PC-9 (cell line): ENCODE measurements around the gene TAF4. TPM values are rescaled to one million over a fixed set of nuclear protein-coding genes. Genes with fewer than 3 reads are reported as not detected.

Source experiments
- BruUV-seq: library from RNA; stranded (reverse); fragments of 400-500 nt; replicated peaks from 2 replicates; lab custom pipeline; 2021; lab: Mats Ljungman, UMichigan
- CTCF ChIA-PET: fragments of 300-600 bp; sonication (Branson Sonifier 250); formaldehyde crosslinking; loops from one replicate; lab custom pipeline; 2022; ENCODE audit warnings: antibody characterized with exemption; lab: Charles Lee
- POLR2A ChIA-PET: fragments of 300-600 bp; sonication (Branson Sonifier 250); formaldehyde crosslinking; loops from one replicate; lab custom pipeline; 2022; ENCODE audit warnings: antibody characterized with exemption; ENCODE audit not compliant: unreplicated experiment; lab: Charles Lee
- DNase-seq, 2 experiments: peaks; one replicate each; pipeline versions ENCODE4 v3.0.0 to v3.0.0-alpha.2; 2015 to 2022; ENCODE audit warnings: mixed read lengths in 1 of 2
- H2AFZ ChIP-seq: fragments of 200-600 bp; sonication (generic); 2 replicates; pipeline ENCODE4 v1.8.1; 2017; ENCODE audit warnings: antibody characterized with exemption
- H3F3A ChIP-seq: fragments of 200-600 bp; sonication (generic); 2 replicates; pipeline ENCODE4 v1.8.1; 2017; ENCODE audit warnings: antibody characterized with exemption, mild to moderate bottlenecking, low read depth; ENCODE audit not compliant: insufficient read depth
- H3K27ac ChIP-seq: fragments of 200-600 bp; sonication (generic); 2 replicates; pipeline ENCODE4 v1.6.1; 2016; ENCODE audit warnings: mixed run types
- H3K27me3 ChIP-seq: fragments of 200-600 bp; sonication (generic); 2 replicates; pipeline ENCODE4 v1.6.1; 2016; ENCODE audit warnings: low read depth, mixed run types; ENCODE audit not compliant: insufficient read depth
- H3K36me3 ChIP-seq: fragments of 200-600 bp; sonication (generic); 2 replicates; pipeline ENCODE4 v1.6.1; 2016; ENCODE audit warnings: low read depth, mixed run types
- H3K4me1 ChIP-seq: fragments of 200-600 bp; sonication (generic); replicated peaks from 2 replicates; pipeline ENCODE4 v1.6.1; 2016; ENCODE audit warnings: mixed run types; ENCODE audit not compliant: insufficient read depth
- H3K4me2 ChIP-seq: fragments of 200-600 bp; sonication (generic); 2 replicates; pipeline ENCODE4 v1.6.1; 2017; ENCODE audit warnings: mixed run types
- H3K4me3 ChIP-seq: fragments of 200-600 bp; sonication (generic); 2 replicates; pipeline ENCODE4 v1.6.1; 2016; ENCODE audit warnings: mixed run types
- H3K79me2 ChIP-seq: fragments of 200-600 bp; sonication (generic); 2 replicates; pipeline ENCODE4 v1.6.1; 2017; ENCODE audit warnings: low read depth, mixed run types
- H3K9me2 ChIP-seq: fragments of 200-600 bp; sonication (generic); 2 replicates; pipeline ENCODE4 v1.8.1; 2017; ENCODE audit warnings: mild to moderate bottlenecking; ENCODE audit not compliant: insufficient read depth
- H3K9me3 ChIP-seq: fragments of 200-600 bp; sonication (generic); 2 replicates; pipeline ENCODE4 v1.8.1; 2016; ENCODE audit warnings: low read depth; ENCODE audit not compliant: insufficient read depth
- H4K20me1 ChIP-seq: fragments of 200-600 bp; sonication (generic); 2 replicates; pipeline ENCODE4 v1.8.1; 2017; ENCODE audit not compliant: insufficient read depth
- CTCF ChIP-seq: fragments of 200-600 bp; sonication (generic); conservative IDR thresholded peaks from 2 replicates; pipeline ENCODE4 v1.6.1; 2017; ENCODE audit warnings: mixed run types, antibody characterized with exemption, mild to moderate bottlenecking, moderate library complexity
- EZH2 ChIP-seq: fragments of 200-600 bp; sonication (generic); IDR thresholded peaks from 2 replicates; pipeline ENCODE4 v1.8.0; 2017; ENCODE audit warnings: antibody characterized with exemption, low read depth
- intact Hi-C: fragments of 100-400 bp; cut with micrococcal nuclease; formaldehyde crosslinking; loops from one replicate; pipeline ENCODE4 v1.10.0; 2022; ENCODE audit not compliant: unreplicated experiment
- total RNA-seq: library from RNA; stranded (reverse); gene quantifications from 2 replicates; pipeline ENCODE4 v1.2.3, GENCODE V29; 2021

TAF4 gene
- total RNA-seq, 1 experiment from 2014 or later, result 32.5 TPM

DNA sequence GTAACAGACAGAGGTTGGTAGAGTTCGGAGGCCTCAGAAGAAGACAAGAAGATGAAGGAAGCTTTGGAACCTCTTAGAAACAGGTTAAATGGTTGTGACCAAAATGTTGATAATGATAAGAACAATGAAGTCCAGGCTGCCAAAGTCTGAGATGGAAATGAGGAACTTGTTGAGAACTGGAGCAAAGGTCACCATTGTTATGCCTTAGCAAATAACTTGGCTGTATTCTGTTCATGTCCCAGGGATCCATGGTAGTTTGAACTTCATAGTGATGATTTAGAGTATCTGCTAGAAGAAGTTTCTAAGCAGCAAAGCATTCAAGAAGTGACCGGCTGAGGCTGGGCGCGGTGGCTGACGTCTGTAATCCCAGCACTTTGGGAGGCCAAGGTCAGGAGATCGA, 45.5 kb upstream of the TAF4 start:
- TF ChIP-seq CTCF (no peak), EZH2 (no peak)
- ChIA-PET POLR2A (no interaction called here), CTCF (no interaction called here)
- intact Hi-C loops, result no loop called here
- Histone ChIP-seq H3K27me3 (peaks cover 39% of the 10 kb centered on the region), H3K4me2 (no peak overlapping the region), H3K4me3 (no peak overlapping the region), H3F3A (no peaks in the 10 kb centered on the region), H3K4me1 (no peaks in the 10 kb centered on the region), H3K36me3 (no peaks in the 10 kb centered on the region), H4K20me1 (no peaks in the 10 kb centered on the region), H2AFZ (no peak overlapping the region), H3K9me3 (peaks cover 57% of the 10 kb centered on the region), H3K79me2 (no peaks in the 10 kb centered on the region), H3K27ac (no peak overlapping the region), H3K9me2 (no peaks in the 10 kb centered on the region)
- no TSS peak for BruUV-seq
- DNase-seq, result no peak

- Histone ChIP-seq H3F3A (no peaks in the 10 kb centered on the region), H3K79me2 (no peaks in the 10 kb centered on the region), H3K4me3 (no peak overlapping the region), H2AFZ (no peak overlapping the region), H3K9me3 (peaks cover 51% of the 10 kb centered on the region), H3K36me3 (no peaks in the 10 kb centered on the region), H3K4me2 (no peak overlapping the region), H3K27me3 (peaks cover 56% of the 10 kb centered on the region), H4K20me1 (no peaks in the 10 kb centered on the region), H3K4me1 (no peaks in the 10 kb centered on the region), H3K9me2 (no peaks in the 10 kb centered on the region), H3K27ac (no peak overlapping the region)
- no peak for DNase-seq
- BruUV-seq, result no TSS peak
- TF ChIP-seq CTCF (no peak), EZH2 (no peak)
- CTCF ChIA-PET, result no interaction called here
- intact Hi-C loops, result no loop called here
- POLR2A ChIA-PET, result no interaction called here
Observed at GRCh38 chr20:62105592-62105991, 39.9 kb upstream of the TAF4 start.

DNA sequence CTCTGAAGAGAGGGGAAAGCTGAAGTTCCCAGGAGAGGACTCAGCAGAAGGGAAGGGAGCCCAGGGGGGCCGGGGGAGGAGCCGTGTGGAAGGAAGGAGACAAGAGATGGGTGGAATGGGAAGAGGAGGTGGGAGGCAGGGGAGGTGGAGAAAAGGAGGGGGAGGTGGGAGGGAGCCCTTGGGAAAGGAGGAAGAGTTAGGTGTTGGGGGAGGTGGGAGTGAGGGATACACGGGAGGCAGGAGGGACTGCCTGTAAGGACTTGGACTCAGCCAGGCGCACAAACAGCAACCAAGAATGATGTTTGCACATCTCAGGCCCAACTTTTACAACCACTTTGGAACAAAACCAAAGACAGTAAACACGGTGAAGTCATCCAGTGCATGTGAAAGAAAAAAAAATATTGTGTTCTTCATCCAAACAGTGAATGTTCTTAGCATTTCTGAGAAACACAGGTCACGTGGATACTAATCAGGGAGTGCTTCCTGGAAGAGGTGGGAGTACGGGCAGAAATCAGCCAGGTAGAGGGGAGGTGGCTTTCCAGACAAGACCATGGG, 39.2 kb upstream of the TAF4 start:
- H3K4me2 ChIP-seq, result no peak overlapping the region
- ChIA-PET POLR2A (no interaction called here), CTCF (no interaction called here)
- H3K36me3 ChIP-seq, result no peaks in the 10 kb centered on the region
- no peak overlapping the region for H3K4me3 ChIP-seq
- intact Hi-C loops, result no loop called here
- H3K9me3 ChIP-seq, result peaks cover 51% of the 10 kb centered on the region
- no peaks in the 10 kb centered on the region for H3F3A ChIP-seq
- H3K4me1 ChIP-seq, result no peaks in the 10 kb centered on the region
- TF ChIP-seq EZH2, result no peak
- no peak for TF ChIP-seq CTCF
- H2AFZ ChIP-seq, result no peak overlapping the region
- no peak for DNase-seq
- H3K27me3 ChIP-seq, result peaks cover 64% of the 10 kb centered on the region
- no TSS peak for BruUV-seq
- H3K27ac ChIP-seq, result no peak overlapping the region
- H3K9me2 ChIP-seq, result no peaks in the 10 kb centered on the region
- no peaks in the 10 kb centered on the region for H3K79me2 ChIP-seq
- no peaks in the 10 kb centered on the region for H4K20me1 ChIP-seq
